GM18526 (cell line): Measurements from ENCODE around the gene GEMIN4.
A peak's percentile ranks its signal among the peaks of the same experiment; 100 is the strongest.

ENCODE experiments used
- POLR2A ChIP-seq: IDR thresholded peaks from 3 replicates; pipeline ENCODE4 v1.6.1; 2011; ENCODE audit not compliant: insufficient read length; ENCODE audit errors: extremely low read depth

The GEMIN4 gene

DNA sequence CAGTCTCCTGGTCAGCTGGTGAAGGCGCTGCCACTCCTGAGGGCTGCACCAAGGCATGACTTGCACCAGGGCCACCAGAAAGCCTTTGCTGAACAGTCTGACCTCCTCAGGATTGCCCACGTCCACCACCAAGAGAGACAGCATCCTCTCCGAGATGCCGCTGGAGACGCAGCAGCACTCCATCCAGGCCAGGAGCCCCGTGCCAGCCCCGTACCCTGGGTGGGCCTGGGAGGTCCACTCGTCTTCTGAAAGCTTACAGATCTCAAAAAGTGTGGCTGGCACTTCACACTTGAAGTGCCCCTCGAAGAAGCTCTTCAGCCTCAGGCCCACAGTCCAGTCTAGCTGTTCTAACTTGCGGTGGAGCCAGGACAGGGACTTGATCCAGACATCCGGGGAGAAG lies 6.7 kb downstream of the GEMIN4 start:
- TF ChIP-seq POLR2A = no peak

DNA sequence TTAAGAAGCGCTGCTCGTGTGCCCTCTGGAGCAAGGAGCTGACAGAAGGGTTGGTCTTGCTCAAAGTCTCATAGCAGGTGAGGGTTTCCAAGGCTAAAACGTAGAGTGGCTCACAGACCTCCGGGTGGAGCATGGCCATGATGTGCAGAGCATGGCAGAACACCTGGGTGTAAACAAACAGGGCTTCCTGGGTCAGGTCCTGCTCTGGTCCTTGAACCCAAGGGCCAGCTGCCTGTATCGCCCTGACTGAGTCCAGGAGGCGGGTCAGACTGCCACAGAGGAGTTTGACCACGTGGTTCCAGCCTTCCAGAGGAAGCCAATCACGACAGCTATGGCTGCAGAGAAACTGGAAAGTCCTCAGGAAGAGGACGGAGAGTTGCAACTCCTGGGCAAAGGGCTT lies 7.1 kb downstream of the GEMIN4 start:
- TF ChIP-seq POLR2A = no peak

DNA sequence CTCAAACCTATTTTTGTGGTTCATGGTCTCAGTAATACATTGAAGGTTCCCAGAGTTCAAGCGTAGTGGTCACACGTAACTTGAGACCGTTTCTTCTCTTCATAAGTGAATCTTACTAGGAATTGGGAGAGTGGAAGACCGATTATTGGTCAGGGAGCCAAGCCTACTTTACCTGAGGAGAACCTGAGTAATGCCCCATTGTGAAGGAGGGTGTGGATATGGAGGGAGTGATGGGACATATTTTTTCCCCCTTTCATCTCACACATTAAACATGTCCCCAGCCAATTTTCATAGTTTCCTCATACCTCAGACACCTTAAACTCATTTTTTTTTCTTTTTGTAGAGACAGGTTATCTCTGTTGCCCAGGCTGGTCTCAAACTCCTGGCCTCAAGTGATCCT lies 8.9 kb downstream of the GEMIN4 start:
- TF ChIP-seq POLR2A = no peak

DNA sequence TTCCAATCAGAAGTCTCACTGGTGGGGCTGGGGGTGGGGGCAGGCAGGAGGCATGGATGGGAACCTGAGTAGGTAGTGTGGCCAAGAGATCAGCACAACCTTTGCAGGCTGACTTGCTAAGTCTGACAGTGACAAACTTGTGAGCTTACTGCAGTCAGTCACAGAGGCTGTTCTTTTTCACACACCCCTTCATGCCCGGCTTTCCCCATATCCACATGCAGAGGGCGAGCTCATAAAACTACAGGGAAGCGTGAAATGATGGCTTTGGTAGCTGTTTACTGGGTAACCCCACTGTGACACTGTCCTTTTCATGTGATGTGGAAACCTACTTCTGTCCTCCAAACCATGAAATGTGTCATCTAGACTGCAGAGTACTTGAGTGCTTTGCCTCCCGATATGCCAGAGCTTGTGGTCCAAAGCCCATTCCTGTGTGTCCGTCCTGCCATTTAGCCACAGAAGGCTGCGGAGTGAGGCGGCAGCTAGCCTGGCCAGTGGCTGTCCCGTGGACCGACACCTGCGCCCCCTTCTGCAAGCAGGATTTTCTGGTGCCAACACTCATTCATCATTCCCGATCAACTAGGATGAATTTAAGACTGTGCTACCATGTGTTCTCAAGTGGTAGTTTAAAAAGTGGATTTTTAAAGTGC lies 9.8 kb downstream of the GEMIN4 start:
- TF ChIP-seq POLR2A = no peak

DNA sequence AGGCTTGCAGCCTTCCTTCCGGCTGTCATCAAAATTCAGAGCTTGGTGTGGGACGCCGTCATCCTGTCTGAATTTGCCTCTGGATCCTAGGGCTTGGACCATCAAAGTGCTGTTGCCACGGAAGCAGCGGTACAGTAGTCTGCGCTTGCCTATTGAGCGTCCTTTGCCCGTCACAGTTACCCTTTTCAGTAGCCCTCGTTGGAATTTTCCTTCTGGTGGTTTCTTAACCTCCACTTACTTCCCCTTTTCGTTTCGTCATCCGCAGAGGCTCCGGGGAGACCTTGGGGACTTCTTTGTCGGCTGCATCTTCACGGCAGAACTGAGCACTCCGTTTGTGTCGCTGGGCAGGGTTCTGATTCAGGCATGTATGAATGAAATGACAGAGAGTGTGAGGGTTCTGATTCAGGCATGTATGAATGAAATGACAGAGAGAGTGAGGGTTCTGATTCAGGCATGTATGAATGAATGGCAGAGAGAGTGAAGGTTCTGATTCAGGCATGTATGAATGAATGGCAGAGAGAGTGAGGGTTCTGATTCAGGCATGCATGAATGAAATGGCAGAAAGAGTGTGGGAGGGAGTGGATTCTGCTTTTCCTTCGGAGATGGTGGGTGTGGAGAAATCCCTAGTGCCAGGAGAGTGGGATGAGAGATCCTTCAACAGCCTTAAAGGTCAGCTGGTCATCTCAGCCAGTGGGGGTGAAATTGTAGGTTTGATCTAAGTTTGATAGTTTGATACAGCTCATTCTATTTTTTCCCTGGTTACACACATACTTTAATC lies 11.6 kb downstream of the GEMIN4 start:
- TF ChIP-seq POLR2A = no peak

DNA sequence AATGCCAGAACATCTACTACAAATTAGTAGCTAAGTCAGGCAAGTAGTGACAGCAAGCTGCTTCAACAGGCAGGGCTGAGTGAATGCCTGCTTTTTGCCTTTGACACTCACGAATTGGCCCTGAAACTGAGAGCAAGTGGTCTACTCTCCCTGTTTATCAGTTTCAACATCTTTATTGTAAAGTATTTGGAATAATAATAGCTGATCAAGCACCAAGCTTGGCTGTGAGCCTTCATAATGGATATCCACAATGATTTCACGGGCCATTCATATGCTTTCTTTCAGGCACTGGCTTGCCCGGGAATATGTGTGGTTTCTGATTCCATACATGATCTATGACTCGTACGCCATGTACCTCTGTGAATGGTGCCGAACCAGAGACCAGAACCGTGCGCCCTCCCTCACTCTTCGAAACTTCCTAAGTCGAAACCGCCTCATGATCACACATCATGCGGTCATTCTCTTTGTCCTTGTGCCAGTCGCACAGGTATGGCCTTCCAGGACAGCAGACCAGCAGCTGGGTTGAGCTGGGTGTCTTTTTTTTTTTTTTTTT lies 14.4 kb downstream of the GEMIN4 start:
- TF ChIP-seq POLR2A = no peak

DNA sequence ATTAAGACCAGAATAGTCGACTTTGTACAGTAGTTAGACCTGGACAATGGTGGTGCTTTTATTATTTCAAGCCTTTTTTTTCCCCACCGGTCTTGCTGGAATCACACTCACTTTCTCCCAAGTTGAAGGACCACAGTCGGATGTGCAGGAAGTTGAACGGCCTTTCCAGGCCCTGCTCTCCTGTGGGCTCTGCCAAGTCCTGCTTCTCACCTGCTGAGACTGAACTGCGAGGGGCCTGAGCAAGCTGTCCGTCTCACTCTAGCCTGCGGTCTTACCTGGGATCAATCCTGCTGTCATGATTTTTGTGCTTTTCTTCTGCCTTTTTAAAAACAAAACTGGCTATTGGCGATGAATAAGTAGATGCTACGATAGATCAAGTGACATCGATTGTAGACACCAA lies 18.3 kb downstream of the GEMIN4 start:
- TF ChIP-seq POLR2A = no peak

DNA sequence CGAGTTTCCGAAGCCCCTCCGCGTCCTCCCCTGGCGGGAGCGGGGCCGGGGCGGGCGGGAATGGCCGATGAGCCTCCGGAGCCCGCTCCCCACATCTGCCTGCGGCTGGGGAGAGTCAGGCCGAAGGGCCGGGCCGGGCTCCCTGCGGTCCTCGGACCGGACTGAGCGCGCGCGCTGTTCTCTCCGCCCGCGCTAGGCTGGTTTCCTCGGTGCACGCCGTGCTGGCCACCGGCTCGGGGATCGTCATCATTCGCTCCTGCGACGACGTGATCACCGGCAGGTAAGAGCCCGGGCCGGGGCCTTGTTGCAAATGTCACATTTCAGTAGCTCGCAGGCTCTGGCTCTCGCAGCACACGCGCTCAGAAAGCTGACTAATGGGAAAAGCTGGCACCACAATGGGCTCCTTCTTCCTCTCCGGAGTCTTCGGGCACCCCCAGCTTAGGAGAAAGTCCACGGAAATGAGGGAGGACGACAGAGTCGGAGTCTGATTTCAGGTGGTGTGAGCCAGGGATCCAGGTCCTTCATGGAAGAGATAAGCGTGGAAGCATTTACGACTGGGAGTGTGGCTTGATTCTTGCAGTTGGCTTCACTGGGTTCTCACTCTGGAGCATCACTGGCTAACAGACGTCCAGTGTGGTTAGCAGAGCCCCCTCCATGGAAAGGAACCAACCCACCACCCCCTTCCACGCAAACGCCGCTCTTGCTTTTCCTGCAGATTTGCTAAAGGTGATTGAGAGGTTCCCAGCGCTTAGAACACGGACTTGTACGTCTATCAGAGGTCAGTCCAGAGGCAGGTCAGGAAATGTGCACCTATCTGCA lies 19.0 kb downstream of the GEMIN4 start:
- TF ChIP-seq POLR2A = no peak

DNA sequence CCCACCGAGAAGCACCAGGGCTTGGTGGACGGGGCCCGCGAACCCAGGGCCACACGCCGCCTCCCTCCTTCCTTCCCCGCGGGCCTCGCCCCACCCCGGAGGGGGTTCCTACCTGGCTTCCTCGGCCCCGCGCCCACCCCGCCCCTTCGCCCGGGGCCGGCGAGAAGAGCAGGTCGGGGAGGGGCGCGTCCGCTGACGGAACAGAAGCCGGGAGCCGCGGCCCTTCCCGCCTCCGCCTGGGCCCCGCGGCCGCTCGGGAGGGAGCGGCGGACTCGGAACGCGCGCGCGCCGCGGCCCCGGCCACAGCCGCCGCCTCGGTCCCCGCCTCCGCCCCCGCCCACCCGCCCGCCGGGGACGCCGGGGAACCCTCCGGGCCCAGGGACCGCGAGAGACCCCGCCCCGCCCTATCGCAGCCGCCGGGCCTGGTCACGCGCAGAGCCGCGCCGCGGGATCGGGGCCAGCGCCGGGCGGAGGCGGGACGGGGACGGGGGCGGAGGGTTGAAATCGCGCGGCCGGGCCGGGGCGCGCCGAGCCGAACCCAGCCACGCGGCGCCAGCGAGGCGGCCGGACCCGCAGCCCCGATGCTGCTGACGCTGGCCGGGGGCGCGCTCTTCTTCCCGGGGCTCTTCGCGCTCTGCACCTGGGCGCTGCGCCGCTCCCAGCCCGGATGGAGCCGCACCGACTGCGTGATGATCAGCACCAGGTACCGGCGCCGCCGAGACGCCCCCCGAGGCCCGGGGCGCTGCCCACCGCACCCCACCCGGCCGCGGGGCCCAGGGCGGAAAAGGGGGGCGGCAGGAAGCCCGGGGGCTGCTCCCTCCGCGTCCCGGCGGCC lies 19.8 kb downstream of the GEMIN4 start, which contains the start of gene TLCD3A:
TSS of gene TLCD3A (plus strand) at position 530 of the 835 bp plus-strand sequence. CDS start at position 582, 52 bp downstream.
- TF ChIP-seq POLR2A = peak; percentile 24

DNA sequence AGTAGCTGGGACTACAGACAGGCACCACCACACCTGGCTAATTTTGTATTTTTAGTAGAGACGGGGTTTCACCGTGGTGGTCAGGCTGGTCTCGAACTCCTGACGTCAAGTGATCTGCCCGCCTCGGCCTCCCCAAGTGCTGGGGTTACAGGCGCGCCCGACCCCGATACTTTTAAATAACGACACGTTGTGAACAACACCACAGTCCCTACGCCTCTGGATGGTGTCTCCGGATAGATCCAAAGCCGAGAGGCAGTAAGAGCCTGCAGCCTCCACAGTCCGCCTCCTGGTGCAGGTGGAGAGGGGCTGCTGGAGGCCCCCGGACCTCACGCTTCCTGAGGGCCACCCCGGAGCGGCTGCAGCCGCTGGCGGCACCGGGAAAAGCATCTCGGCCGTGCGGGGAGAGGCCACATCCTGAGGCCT lies 20.4 kb downstream of the GEMIN4 start:
- no peak for TF ChIP-seq POLR2A

DNA sequence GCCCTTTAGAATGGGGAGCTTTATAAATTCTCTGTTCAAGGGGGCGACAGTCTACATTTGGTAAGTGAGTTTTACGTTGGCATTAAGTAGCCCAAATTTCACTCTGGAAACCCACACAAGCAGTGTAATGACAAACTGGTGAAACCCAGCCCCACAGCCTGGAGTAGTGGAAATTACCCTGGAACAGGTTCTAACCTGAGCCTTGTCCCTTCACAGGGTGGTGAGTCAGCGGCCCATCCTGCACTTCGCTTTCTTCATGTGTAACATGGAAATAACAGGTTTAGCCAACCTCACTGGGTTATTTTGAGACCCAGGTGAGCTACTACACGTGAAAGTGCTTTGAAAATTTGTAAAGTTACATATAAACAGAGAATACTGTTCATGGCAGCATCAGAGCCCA lies 23.2 kb downstream of the GEMIN4 start:
- TF ChIP-seq POLR2A = no peak

DNA sequence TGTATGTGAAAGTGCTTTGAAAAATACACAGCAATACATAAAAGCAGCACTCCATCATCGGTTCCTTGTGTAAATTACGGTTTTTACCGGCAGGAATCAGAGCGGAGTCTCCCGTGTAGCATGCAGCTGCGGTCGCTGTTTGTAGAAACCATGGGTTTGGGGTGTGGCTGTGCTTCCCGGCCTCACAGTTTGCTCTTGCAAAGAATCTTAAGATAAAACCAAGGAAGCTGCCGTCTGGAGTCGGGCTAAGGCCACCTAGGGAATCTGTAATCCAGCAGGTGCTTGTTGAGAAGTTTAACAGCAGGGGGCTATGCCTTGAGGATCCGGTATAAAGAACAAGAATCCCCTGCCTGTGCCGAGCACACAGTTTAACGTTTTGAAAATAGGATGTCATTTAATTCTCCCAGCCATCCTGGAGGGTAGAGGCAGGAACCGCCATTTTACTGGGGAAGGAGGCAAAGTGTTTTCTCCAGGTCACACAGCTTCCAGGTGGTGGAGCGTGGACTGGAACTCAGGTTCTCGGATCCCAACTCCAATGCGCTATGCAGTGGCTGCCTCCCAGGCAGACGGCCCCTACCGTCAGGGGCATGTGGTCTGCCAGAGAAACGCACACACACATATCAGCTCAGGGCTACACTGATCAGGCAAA lies 25.7 kb downstream of the GEMIN4 start:
- TF ChIP-seq POLR2A = no peak

DNA sequence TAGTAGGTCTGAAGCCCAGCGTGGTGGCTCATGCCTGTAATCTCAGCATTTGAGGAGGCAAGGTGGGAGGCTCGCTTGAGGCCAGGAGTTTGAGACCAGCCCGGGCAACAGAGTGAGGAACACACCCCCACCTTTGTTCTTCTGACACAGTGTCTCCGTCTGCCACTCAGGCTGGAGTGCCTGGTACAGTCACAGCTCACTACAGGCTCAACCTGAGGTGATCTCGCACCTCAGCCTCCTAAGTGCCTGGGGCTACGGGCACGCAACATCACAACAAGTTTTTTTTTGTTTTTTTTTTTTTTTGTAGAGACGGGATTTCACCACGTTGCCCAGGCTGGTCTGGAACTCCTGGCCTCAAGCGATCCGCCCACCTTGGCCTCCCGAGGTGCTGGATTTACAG lies 26.3 kb downstream of the GEMIN4 start:
- no peak for TF ChIP-seq POLR2A

DNA sequence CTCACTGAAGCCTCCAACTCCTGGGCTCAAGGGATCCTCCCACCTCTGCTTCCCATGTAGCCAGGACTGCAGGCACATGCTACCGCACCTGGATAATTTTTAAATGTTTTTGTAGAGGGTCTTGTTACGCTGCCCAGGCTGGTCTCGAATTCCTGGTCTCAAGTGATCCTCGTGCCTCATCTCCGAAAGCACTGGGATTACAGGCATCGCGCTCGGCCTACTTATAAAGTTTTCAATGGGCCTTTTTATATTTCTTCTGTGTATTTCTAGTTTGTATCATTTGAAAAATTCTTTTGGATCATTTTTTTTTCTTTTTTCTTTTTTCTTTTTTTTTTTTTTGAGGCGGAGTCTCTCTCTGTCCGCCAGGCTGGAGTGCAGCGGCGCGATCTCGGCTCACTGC lies 27.0 kb downstream of the GEMIN4 start:
- no peak for TF ChIP-seq POLR2A
